BLaER1 (cell line): ENCODE data around the gene HAPLN1.

ENCODE experiments used
- H3K27ac ChIP-seq: shearing (Covaris generic); formaldehyde crosslinking; 2 replicates; pipeline ENCODE4 v1.8.1; 2022
- H3K27me3 ChIP-seq: shearing (Covaris generic); formaldehyde crosslinking; 2 replicates; pipeline ENCODE4 v1.8.1; 2022
- H3K36me3 ChIP-seq: shearing (Covaris generic); formaldehyde crosslinking; 2 replicates; pipeline ENCODE4 v1.8.1; 2022
- H3K4me1 ChIP-seq: shearing (Covaris generic); formaldehyde crosslinking; 2 replicates; pipeline ENCODE4 v1.8.1; 2022
- H3K4me2 ChIP-seq: shearing (Covaris generic); formaldehyde crosslinking; 2 replicates; pipeline ENCODE4 v1.8.1; 2022
- H3K4me3 ChIP-seq: shearing (Covaris generic); formaldehyde crosslinking; 2 replicates; pipeline ENCODE4 v1.8.1; 2022
- H3K9ac ChIP-seq: shearing (Covaris generic); formaldehyde crosslinking; 2 replicates; pipeline ENCODE4 v1.8.1; 2022
- H3K9me3 ChIP-seq: shearing (Covaris generic); formaldehyde crosslinking; 2 replicates; pipeline ENCODE4 v1.8.1; 2022
- H4K20me1 ChIP-seq: shearing (Covaris generic); formaldehyde crosslinking; 2 replicates; pipeline ENCODE4 v1.8.1; 2022
- Cebpa-rat ChIP-seq: shearing (Covaris generic); IDR thresholded peaks from 2 replicates; pipeline ENCODE4 v1.8.1; 2022

The HAPLN1 gene

GRCh38 chr5:83614841-83615240 is 105.8 kb downstream of the HAPLN1 start:
- H3K36me3 ChIP-seq, result no peaks in the 10 kb centered on the region

GRCh38 chr5:83608122-83608521 is 112.5 kb downstream of the HAPLN1 start:
- no peak for TF ChIP-seq Cebpa-rat
- Histone ChIP-seq H4K20me1 (no peaks in the 10 kb centered on the region), H3K4me3 (no peak overlapping the region), H3K4me2 (no peak overlapping the region), H3K9me3 (no peaks in the 10 kb centered on the region), H3K27ac (no peak overlapping the region), H3K27me3 (no peaks in the 10 kb centered on the region), H3K4me1 (peaks cover 7% of the 10 kb centered on the region), H3K9ac (no peak overlapping the region), H3K36me3 (no peaks in the 10 kb centered on the region)

More at GRCh38 chr5:83614841-83615240, 105.8 kb downstream of the HAPLN1 start:
- no peaks in the 10 kb centered on the region for H3K27me3 ChIP-seq
- no peak overlapping the region for H3K4me2 ChIP-seq
- 0 out of 2 replicates have a peak, but pooled peaks cover 7% of the 10 kb centered on the region for H3K9me3 ChIP-seq
- no peak for TF ChIP-seq Cebpa-rat
- H4K20me1 ChIP-seq, result no peaks in the 10 kb centered on the region
- no peak overlapping the region for H3K27ac ChIP-seq
- H3K4me1 ChIP-seq, result no peaks in the 10 kb centered on the region
- H3K9ac ChIP-seq, result no peak overlapping the region
- H3K4me3 ChIP-seq, result no peak overlapping the region

GRCh38 chr5:83595217-83595616 is 125.4 kb downstream of the HAPLN1 start:
- Histone ChIP-seq H4K20me1 (no peaks in the 10 kb centered on the region), H3K36me3 (no peaks in the 10 kb centered on the region), H3K27ac (no peak overlapping the region), H3K4me3 (no peak overlapping the region), H3K27me3 (no peaks in the 10 kb centered on the region), H3K4me2 (no peak overlapping the region), H3K4me1 (no peaks in the 10 kb centered on the region), H3K9me3 (no peaks in the 10 kb centered on the region), H3K9ac (no peak overlapping the region)
- TF ChIP-seq Cebpa-rat, result no peak

- Histone ChIP-seq H3K9me3 (no peaks in the 10 kb centered on the region), H3K27ac (no peak overlapping the region), H3K4me1 (no peaks in the 10 kb centered on the region), H3K9ac (no peak overlapping the region), H3K36me3 (no peaks in the 10 kb centered on the region), H3K4me2 (no peak overlapping the region), H3K4me3 (no peak overlapping the region), H3K27me3 (no peaks in the 10 kb centered on the region), H4K20me1 (no peaks in the 10 kb centered on the region)
- no peak for TF ChIP-seq Cebpa-rat
These were observed 129.7 kb downstream of the HAPLN1 start for GRCh38 chr5:83590966-83591365.

- Histone ChIP-seq H3K9me3 (no peaks in the 10 kb centered on the region), H3K9ac (no peak overlapping the region), H3K36me3 (no peaks in the 10 kb centered on the region), H4K20me1 (no peaks in the 10 kb centered on the region), H3K27me3 (no peaks in the 10 kb centered on the region), H3K4me3 (no peak overlapping the region), H3K4me1 (no peaks in the 10 kb centered on the region), H3K4me2 (no peak overlapping the region), H3K27ac (no peak overlapping the region)
- TF ChIP-seq Cebpa-rat, result no peak
These were observed 130.9 kb downstream of the HAPLN1 start for GRCh38 chr5:83589786-83590185.
